GM19397 (cell line): ENCODE results near the gene VMAC.

Source experiments
- ATAC-seq: cut with Tn5 transposase; IDR thresholded peaks from one replicate; pipeline ENCODE4 v1.9.1; 2021; ENCODE audit warnings: mild to moderate bottlenecking, moderate library complexity; ENCODE audit not compliant: unreplicated experiment

The VMAC gene

GRCh38 chr19:5903624-5904351 is 884 bp upstream of the VMAC start, which contains the start of gene NDUFA11:
NDUFA11 (minus strand) TSS chr19:5903790; CDS start chr19:5903708, 82 bp downstream.
- ATAC-seq, result peak; percentile 38

- ATAC-seq, result no peak
Measured at GRCh38 chr19:5905114-5905778, 574 bp downstream of the VMAC start.

GRCh38 chr19:5907241-5907640 is 2.6 kb downstream of the VMAC start:
- no peak for ATAC-seq

- no peak for ATAC-seq
Measured at GRCh38 chr19:5908773-5909442, 4.2 kb downstream of the VMAC start.

GRCh38 chr19:5910638-5910907 is 5.9 kb downstream of the VMAC start:
- ATAC-seq, result no peak

- no peak for ATAC-seq
Measured at GRCh38 chr19:5911366-5911765, 6.7 kb downstream of the VMAC start.

- ATAC-seq, result no peak
Measured at GRCh38 chr19:5913739-5914357, 9.2 kb downstream of the VMAC start, which contains the start of gene CAPS. CAPS (plus strand) TSS chr19:5914254; CDS start chr19:5914407, 153 bp downstream.

- ATAC-seq, result no peak
Measured at GRCh38 chr19:5914358-5914774, 9.7 kb downstream of the VMAC start.

GRCh38 chr19:5914946-5915781 is 10.5 kb downstream of the VMAC start:
- no peak for ATAC-seq

- no peak for ATAC-seq
Measured at GRCh38 chr19:5915782-5916165, 11.1 kb downstream of the VMAC start.

- ATAC-seq, result no peak
Measured at GRCh38 chr19:5916181-5916708, 11.6 kb downstream of the VMAC start.

- ATAC-seq, result no peak
Measured at GRCh38 chr19:5917431-5918107, 12.9 kb downstream of the VMAC start.

GRCh38 chr19:5918463-5919079 is 13.9 kb downstream of the VMAC start:
- no peak for ATAC-seq

- no peak for ATAC-seq
Measured at GRCh38 chr19:5921516-5922160, 17.0 kb downstream of the VMAC start.

- ATAC-seq, result no peak
Measured at GRCh38 chr19:5922161-5922545, 17.5 kb downstream of the VMAC start.

GRCh38 chr19:5923356-5923755 is 18.7 kb downstream of the VMAC start:
- no peak for ATAC-seq

GRCh38 chr19:5925830-5926427 is 21.3 kb downstream of the VMAC start:
- no peak for ATAC-seq

- ATAC-seq, result no peak
Measured at GRCh38 chr19:5926641-5927440, 22.2 kb downstream of the VMAC start.
